ENCODE measurements around the gene CAB39L. TPM values are rescaled to one million over a fixed set of nuclear protein-coding genes. Genes with fewer than 3 reads are reported as not detected.

Gene CAB39L
- total and polyA plus RNA-seq, 4 donors, result 1.8 to 5.1 (median 2.1) TPM

GRCh38 chr13:49388091-49388635, 55.7 kb downstream of the CAB39L start:
- no peak for DNase-seq (ENCODE audit: low spot score)
- Histone ChIP-seq H3K4me1 (ENCODE audit: control insufficient read depth in 4 of 4, insufficient read depth in 4 of 4, low read length in 3 of 4) (no peaks in the 10 kb centered on the region), H3K9ac (ENCODE audit: low read depth in 1 of 2, low read length in 2 of 2) (no peak overlapping the region), H3K9me3 (ENCODE audit: control insufficient read depth in 4 of 4, low read length in 3 of 4) (no peaks in the 10 kb centered on the region), H3K36me3 (ENCODE audit: control insufficient read depth in 4 of 4, insufficient read depth in 3 of 4, low read depth in 1 of 4, low read length in 3 of 4) (no peaks in the 10 kb centered on the region), H3K27ac (ENCODE audit: low read depth in 1 of 2, low read length in 2 of 2) (no peak overlapping the region), H3K4me3 (ENCODE audit: low read depth in 1 of 3, low read length in 3 of 3) (no peak overlapping the region), H3K27me3 (ENCODE audit: control insufficient read depth in 4 of 4, insufficient read depth in 4 of 4, low read length in 3 of 4) (no peaks in the 10 kb centered on the region)
- 60% methylated on average over 5 of the region's 5 CpGs for WGBS
- TF ChIP-seq ZBTB33 (IDR thresholded peaks at IDR 0.05), result no peak
- TF ChIP-seq GABPA (IDR thresholded peaks at IDR 0.05 in 1 of 2, conservative IDR thresholded peaks at IDR 0.05 in 1 of 2), result no peak
- TF ChIP-seq TAF1 (conservative IDR thresholded peaks at IDR 0.05), result no peak
- no peak for TF ChIP-seq REST (IDR thresholded peaks at IDR 0.05)
- TF ChIP-seq HNF4A (conservative IDR thresholded peaks at IDR 0.05), result no peak
- no peak for TF ChIP-seq CTCF (IDR thresholded peaks at IDR 0.05; ENCODE audit: low read depth, low read length, missing input control)
- no peak for TF ChIP-seq FOXA2 (IDR thresholded peaks at IDR 0.05)

- Histone ChIP-seq H3K4me1 (ENCODE audit: control insufficient read depth in 4 of 4, insufficient read depth in 4 of 4, low read length in 3 of 4) (no peaks in the 10 kb centered on the region), H3K9me3 (ENCODE audit: control insufficient read depth in 4 of 4, low read length in 3 of 4) (no peaks in the 10 kb centered on the region), H3K9ac (ENCODE audit: low read depth in 1 of 2, low read length in 2 of 2) (no peak overlapping the region), H3K36me3 (ENCODE audit: control insufficient read depth in 4 of 4, insufficient read depth in 3 of 4, low read depth in 1 of 4, low read length in 3 of 4) (no peaks in the 10 kb centered on the region), H3K4me3 (ENCODE audit: low read depth in 1 of 3, low read length in 3 of 3) (no peak overlapping the region), H3K27ac (ENCODE audit: low read depth in 1 of 2, low read length in 2 of 2) (no peak overlapping the region), H3K27me3 (ENCODE audit: control insufficient read depth in 4 of 4, insufficient read depth in 4 of 4, low read length in 3 of 4) (no peaks in the 10 kb centered on the region)
- WGBS, result 92% methylated on average over 2 of the region's 2 CpGs
- no peak for DNase-seq (ENCODE audit: low spot score)
- TF ChIP-seq GABPA (IDR thresholded peaks at IDR 0.05 in 1 of 2, conservative IDR thresholded peaks at IDR 0.05 in 1 of 2) (no peak), ZBTB33 (IDR thresholded peaks at IDR 0.05) (no peak), FOXA1 (IDR thresholded peaks at IDR 0.05) (no peak), MAX (IDR thresholded peaks at IDR 0.05) (no peak), NR2F2 (IDR thresholded peaks at IDR 0.05) (no peak), RAD21 (IDR thresholded peaks at IDR 0.05) (no peak), ATF3 (IDR thresholded peaks at IDR 0.05) (no peak), REST (IDR thresholded peaks at IDR 0.05) (no peak), FOXA2 (IDR thresholded peaks at IDR 0.05) (no peak), HNF4A (conservative IDR thresholded peaks at IDR 0.05) (no peak), RXRA (IDR thresholded peaks at IDR 0.05) (no peak), CTCF (IDR thresholded peaks at IDR 0.05; ENCODE audit: low read depth, low read length, missing input control) (no peak), TAF1 (conservative IDR thresholded peaks at IDR 0.05) (no peak), HNF4G (IDR thresholded peaks at IDR 0.05) (no peak)
Measured at GRCh38 chr13:49386664-49387063, 57.2 kb downstream of the CAB39L start.

Data from liver (tissue), 9 donors.